GM19043 (cell line): ENCODE measurements around the gene HSPA13.
"Not testable (repeated sequence)": the region's sequence is repeated elsewhere in the genome, so short reads cannot be mapped to it uniquely, and the experiment has no call there.

Experiments used
- ATAC-seq: cut with Tn5 transposase; IDR thresholded peaks from one replicate; pipeline ENCODE4 v1.9.1; 2021; ENCODE audit warnings: low read depth; ENCODE audit not compliant: unreplicated experiment

Gene HSPA13, protein sequence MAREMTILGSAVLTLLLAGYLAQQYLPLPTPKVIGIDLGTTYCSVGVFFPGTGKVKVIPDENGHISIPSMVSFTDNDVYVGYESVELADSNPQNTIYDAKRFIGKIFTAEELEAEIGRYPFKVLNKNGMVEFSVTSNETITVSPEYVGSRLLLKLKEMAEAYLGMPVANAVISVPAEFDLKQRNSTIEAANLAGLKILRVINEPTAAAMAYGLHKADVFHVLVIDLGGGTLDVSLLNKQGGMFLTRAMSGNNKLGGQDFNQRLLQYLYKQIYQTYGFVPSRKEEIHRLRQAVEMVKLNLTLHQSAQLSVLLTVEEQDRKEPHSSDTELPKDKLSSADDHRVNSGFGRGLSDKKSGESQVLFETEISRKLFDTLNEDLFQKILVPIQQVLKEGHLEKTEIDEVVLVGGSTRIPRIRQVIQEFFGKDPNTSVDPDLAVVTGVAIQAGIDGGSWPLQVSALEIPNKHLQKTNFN

DNA sequence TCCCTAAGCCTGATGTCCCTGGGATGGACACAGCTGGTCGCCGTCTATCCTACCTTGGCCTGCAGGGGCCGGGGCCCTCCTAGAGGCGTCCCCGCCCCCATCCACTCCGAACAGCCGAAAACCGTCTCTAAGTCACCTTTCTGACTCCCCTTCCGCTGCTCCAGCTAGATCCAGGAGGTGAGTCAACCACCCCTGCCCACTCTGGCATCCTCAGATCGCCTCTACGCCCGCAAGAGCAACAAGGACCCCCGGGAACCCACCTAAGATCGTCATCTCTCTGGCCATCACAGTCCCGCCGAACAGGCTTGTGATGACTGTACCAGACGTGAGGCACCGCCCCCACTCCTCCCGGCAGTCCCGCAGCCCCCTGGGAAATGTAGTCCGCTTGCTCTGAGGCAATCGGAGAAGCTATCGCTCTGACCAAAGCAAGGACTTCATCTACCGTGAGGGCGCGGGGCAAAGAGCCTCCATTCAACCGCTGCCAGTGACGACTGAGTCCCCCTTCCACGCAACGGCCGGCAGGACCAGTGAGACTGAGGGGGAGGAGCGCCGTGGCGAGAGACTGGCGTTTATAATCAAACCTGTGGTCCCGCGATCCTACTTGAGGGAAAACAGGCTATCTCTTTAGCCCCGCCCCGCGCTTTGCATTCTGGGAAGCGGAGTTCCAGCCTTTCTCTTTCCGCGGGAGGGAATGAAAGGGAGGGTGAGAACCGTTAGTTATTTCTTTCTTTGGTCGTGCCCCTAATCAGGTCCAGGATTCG, at the start of gene HSPA13:
HSPA13 (minus strand) TSS at position 312 of the 761 bp plus-strand sequence; CDS start at position 285, 27 bp downstream.
- ATAC-seq, result peak; percentile 98

DNA sequence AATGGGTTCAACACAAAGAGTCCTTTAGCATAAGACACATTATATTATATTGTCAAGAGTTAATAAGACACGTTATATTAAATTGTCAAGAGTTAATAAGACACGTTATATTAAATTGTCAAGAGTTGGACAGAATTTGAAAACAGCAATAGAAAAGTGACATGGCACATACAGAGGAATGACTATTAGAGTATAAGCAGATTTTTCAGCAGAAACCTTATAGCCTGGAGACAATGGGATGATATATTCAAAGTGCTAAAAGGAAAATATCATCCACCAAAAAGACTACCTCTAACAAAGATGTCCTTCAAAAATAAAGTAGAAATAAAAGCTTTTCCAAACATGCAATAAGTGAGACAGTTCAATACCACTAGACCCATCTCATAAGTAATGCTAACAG, 36.0 kb upstream of the HSPA13 start:
- ATAC-seq, result no peak

DNA sequence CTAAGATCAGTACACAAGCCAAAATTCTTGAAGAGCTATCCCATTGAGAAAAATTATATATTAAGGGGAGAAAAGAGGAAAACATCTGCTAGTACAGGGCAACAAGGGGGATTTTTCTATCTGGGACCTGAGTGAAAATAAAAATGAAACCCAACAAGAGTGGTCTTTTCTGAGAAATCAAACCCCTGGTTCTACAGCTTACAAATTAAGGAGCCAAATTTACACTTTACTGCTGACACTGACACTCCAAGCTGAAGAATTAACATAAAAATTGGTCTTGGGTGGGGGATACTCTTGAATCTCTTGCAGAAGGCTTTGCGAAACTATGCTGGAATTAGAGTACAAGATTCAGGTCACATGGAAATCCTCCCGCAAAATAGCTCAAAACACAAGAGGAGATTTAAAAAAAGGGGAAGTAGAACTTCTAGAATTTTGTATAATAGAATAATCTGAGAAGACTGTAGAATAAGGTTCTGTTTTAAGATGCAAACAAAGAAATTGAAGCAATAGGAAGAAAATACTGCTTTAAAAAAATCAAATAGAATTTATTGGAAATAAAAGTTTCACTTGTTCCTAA, 32.1 kb upstream of the HSPA13 start:
- no peak for ATAC-seq

DNA sequence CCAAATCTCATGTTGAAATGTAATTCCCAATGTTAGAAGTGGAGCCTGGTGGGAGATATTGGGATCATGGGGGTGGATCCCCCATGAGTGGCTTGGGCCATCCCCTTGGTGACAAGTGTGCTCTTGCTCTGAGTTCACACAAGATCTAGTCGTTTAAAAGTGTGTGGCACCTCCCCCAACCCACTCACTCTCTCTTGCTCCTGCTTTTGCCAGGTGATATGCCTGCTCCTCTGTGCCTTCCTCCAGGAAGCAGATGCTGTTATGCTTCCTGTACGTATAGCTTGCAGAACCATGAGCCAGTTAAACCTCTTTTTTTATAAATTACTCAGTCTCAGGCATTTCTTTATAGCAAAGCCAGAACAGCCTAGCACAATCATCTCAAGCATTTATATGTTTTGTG, 23.0 kb upstream of the HSPA13 start:
- ATAC-seq, result no peak

DNA sequence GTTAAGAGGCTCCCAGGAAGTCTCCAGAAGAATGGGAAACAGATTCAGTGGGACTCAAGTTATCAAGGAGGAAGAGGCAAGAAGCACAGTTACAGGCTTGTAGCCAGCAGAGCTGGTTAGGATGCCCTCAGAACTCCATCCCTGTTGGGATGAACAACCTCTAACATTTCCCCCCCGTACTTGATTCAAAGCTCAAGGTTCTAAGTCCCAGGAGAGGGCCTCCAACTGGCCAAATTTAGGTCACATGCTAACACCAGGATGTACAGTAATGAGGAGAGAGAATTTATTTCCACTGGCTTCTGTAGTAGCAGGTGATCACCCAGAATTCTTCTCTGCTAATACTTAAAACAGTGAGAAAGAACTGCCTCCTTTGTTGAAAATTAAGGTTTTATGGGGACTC, 22.3 kb upstream of the HSPA13 start:
- ATAC-seq, result no peak

DNA sequence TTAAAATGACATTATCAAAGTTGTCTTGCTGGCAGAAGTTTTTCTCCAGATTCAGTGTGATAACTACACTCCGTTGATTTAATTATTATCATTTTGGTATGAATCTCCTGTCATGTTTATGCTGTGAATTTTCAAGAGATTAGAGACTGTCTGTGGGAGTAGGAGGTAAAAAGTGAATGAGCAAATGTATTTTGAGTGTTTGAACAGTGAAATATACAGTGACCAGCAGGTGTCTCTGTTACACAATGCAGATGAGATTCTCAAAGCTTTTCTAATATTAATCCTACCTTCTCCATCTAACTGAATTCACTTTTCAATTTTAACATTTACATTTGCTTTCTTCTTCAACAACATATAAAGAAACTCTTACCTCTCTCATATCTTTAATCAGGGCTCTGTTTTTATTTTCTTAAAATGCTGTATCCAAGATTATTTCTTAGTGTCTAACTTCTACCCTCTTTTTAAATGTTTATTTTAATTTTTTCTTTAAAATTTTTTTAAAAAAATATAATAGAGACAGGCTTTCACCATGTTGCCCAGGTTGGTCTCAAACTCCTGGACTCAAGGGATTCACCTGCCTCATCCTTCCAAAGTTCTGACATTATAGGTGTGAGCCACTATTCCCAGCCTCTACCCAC, 20.9 kb upstream of the HSPA13 start:
- ATAC-seq, result no peak

DNA sequence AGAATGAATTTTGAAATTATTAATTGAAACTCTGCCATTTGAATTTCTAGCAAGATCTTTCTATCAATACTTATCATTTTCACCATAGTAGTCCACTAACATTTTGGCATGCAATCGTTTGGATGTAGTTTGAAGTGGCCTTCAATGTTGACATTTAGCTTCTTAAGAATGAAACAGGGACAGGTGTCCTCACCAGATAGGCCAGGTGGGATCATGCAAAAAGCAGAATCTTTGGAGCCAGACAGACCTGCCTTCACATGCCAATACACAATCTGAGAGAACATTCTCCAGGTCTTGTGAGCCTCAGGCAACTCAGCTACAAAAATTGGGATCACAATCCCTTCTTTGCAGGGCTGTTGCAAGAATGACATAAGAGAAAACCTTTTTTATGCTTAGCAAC, 18.3 kb upstream of the HSPA13 start:
- ATAC-seq, result no peak

DNA sequence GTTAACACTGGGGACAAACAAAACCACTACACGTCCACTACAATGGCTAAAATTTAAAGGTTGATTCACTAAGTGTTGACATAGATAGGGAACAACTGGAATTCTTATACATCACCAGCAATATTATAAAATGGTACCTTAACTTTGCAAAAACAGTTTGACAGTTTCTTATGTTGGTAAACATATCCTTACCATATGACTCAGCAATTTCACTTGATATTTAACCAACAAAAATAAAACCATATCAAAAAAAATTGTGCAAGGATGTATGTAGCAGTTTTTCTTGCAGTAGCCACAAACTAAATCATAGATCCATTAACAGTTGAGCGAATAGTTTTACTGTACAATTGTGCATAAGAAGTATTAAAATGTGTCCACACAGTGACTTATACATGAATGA, 5.3 kb upstream of the HSPA13 start:
- no peak for ATAC-seq

DNA sequence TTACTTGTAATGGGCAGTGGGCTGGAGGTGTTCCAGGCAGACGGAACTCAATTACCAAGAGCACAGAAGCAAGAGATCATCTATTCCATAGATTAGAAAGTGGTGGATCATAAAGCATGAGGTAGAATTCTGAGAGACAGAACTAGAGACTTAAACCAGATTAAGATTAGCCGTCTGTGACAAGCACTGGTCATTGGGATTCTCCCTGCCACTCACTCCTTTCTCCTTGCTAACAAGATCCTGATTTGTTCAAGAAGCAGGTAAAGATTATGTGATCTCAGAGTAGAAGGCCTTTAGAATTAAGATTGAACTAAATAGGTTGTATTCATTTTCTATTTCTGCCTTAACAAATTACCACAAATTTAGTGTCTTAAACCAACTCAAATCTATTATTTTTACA, 1.5 kb upstream of the HSPA13 start:
- no peak for ATAC-seq

DNA sequence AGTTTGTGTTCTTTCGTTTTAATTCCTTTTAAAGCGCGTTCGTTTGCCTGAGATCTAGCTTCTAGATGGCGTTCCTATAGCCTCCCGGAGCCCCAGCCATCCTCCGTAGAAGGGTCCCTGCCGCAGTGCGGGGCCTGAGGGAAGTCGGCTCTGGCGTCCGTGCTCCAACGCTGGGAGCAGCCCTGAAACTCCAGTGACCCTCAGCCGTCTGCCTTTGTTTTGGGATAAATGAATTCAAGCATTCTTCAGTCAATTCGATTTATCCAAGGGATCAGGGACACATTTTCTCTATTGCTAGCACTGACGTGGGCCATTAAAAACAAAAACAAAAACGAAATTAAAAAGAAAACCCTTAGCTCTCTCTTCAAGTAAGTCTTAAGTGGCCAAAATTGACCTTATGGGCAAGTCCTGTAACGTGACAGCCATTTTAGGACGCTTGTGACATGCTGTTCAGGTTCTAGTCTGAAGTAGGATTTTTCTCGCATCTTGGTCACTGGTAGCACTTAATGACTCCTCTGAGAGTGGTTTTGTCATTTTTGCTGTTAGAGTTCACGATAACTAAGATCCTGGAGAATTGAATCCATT, 742 bp upstream of the HSPA13 start:
- peak; percentile 20 for ATAC-seq

DNA sequence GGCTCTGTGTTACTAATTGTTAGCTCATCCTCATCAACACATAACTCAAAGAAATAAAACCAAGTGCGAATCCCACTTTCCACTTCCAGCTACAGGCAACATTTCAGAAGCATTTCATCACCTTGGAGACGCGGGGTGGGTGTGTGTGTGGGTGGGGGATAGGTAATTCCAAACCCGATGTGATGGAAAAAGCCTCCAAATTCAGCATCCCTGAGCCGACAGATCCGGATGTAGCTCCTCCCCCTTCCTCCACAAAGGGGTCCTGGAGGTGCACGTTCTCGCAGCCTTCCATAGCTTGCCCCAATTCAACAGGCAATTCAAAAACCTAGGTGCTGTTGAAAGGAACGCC, 486 bp downstream of the HSPA13 start:
- ATAC-seq, result no peak

DNA sequence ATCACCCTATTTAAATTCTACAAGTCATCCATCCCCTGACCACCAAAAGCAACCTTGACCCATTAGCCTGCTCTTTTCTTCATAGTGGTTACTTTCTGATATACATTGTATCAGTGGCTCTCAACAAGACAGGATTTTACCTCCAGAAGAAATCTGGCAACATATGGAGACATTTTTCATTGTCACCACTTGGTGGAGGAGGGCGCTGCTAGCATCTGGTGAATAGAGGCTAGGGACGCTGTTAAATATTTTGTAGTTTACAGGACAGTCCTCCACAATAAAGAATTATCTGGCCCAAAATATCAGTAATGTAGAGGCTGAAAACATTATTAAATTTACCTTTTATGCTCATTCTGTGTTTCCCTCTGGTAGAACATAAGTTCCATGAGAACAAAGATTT, 6.1 kb downstream of the HSPA13 start:
- no peak for ATAC-seq

DNA sequence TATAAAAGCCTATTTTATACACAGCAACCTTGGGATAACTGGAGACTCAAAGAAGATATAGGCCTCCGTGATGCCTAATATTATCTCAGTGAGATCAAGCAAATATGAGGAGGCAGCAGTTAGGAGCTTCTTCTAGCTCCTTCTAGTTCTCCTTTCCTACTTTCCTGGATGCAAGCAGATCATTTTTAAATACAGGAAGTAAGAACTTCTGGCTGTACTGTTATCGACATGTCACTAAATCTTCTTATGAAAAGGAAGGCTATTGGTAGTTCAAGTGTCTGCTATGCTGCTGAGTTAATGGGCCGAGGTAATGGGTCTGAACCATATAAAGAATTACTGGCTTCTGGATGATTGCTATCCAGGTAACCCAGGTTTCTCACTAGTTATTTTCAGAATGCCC, 15.9 kb downstream of the HSPA13 start:
- no peak for ATAC-seq

DNA sequence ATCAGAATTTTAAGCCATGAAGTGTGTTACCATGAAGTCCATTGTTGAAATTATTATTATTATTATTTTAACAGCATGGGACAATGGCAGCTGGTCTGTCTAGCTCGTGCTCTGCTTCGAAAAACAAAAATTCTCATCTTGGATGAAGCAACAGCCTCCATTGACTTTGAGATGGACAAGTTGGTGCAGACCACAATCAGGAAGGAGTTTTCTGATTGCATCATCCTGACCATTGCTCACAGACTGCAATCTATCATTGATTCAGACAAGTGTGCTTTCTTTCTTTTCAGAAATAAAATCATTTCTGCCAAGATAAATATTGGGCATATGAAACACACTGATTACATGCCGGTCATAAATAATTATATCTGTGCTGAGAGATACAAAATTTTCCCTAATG, 21.0 kb downstream of the HSPA13 start:
- no peak for ATAC-seq

DNA sequence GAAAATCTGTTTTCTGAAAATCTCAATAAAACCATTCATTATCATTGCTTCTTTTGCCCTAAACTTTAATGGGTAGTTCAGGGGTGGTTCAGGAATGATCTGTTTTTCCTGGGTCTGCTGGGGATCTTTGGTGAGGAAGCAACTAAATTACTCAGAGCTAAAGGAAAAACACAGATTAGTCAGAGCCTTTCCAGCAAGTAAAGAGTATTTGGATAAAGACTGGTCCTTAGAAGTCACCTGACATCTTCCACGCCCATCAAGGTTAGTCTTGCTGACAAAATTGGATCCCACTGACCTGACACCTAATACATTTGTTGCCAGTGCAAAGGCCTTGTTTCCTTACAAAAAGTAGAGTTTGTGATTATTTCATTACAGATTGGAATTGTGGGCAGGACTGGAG, 24.2 kb downstream of the HSPA13 start:
- ATAC-seq, result no peak

DNA sequence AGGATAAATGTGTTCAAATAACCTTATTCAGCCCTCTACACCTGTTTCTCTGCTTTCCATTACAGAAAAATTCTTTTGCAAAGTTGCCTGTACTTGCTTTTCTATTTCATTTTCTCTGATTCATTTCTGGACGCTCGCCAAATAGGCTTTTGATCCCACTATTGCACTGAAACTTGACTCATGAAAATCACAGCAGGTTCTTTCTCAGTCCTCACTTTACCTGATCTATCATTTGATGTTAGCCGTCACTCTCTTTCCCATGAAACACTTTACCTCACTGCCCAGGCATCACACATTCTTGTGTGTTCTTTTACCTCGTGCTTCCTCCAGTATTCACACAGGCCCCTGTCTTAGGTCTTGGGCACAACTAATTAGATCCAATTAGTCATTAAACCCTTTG, 26.2 kb downstream of the HSPA13 start:
- no peak for ATAC-seq

DNA sequence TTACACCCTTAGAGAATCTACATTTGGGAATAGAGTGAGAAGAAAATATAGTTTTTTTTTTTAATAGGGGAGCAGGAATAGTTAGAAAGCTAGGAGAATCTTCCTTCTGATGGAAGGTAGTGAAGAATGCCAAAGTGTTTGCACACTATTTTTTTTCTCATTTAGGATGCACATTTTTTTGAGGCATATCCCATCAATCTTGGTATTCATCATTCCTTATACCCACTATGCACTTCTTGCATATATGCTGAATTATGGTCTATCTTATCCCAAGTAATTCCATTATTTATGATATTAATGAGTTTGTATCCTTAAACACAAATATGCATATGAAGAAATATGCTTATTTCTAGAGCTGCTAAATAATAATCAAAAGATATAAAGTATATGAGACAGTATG, 28.4 kb downstream of the HSPA13 start:
- ATAC-seq, result no peak

DNA sequence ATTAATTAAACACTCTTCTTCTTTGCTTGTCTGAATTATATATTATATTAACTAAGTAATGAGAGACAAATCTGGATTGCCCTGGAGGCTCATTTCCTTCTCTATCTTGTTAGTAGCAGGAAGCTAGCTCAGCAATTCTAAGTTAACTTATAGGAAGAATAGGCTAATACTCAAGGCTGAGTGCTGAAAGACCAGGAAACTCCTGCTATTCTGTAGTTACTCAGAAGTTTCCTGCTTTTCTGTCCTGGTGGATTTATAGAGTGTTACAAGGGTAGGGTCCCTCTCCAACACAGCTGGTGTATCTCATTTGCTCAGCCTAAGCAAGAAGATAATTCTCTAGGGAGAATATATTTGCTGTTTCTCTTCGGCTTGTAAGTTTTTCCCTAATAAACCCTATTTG, 29.2 kb downstream of the HSPA13 start:
- ATAC-seq, result no peak

DNA sequence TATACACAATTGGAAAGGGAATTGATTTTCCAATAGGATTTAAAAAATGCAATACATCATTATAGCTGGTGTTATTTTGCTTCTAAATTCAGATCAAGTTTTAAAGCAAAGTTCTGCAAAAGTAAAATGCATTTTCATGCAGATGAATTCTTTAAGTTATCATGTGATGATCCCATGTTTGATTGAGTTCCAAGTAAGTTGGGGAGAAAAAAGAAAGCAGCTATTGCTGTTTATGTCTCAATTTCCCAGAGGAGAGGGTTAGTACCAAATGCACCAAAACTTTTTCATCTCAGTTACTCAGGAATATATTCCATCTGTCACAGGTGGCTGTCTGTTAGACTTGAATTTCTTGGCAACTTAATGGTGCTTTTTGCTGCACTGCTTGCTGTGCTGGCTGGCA, 29.7 kb downstream of the HSPA13 start:
- ATAC-seq, result no peak

DNA sequence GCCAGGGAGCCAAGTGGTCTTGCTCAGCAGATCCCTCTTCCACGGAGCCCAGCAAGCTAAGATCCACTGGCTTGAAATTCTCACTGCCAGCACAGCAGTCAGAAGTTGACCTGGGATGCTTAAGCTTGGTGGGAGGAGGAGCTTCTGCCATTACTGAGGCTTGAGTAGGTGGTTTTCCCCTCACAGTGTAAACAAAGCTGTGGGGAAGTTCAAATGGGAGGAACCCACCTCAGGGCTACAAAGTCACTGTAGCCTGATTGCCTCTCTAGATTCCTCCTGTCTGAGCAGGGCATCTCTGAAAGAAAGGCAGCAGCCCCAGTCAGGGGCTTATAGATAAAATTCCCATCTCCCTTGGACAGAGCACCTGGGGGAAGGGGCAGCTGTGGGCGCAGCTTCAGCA, 55.6 kb downstream of the HSPA13 start:
- not testable (repeated sequence) for ATAC-seq

DNA sequence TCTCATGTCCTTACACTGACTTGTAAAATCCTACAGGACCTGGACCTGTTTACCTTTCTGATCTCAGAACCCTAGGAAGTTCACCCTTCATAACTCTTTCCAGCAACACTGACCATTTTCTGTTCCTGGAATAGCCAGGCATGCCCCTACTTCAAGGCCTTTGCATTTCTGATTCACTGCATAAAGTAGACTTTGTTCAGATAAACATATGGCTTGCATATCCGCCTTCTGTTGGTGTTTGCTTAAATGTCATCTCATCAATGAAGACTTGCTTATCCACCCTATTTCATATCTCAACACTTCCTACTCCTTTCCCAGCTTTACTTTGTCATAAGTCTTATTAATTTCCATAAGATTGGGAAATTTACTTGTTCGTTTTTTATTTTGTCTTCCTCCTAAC, 57.4 kb downstream of the HSPA13 start:
- ATAC-seq, result no peak
